Skeletal muscle satellite cell (primary cell): Measurements from ENCODE around the gene LBHD2.
A peak's percentile ranks its signal among the peaks of the same experiment; 100 is the strongest.

Experiments used
- H3K27me3 ChIP-seq: 2 replicates; pipeline ENCODE4 v1.7.0; 2013; ENCODE audit warnings: low read length; ENCODE audit not compliant: control insufficient read depth, insufficient read depth
- H3K36me3 ChIP-seq: 2 replicates; pipeline ENCODE4 v1.7.0; 2013; ENCODE audit warnings: mild to moderate bottlenecking, control low read depth, low read length; ENCODE audit not compliant: insufficient read depth
- H3K4me1 ChIP-seq: 2 replicates; pipeline ENCODE4 v1.7.0; 2013; ENCODE audit warnings: low read length; ENCODE audit not compliant: control insufficient read depth, insufficient read depth
- H3K4me2 ChIP-seq: 2 replicates; pipeline ENCODE4 v1.7.0; 2013; ENCODE audit warnings: mild to moderate bottlenecking, low read length
- H3K4me3 ChIP-seq: 2 replicates; pipeline ENCODE4 v1.7.0; 2013; ENCODE audit warnings: low read length
- H3K9ac ChIP-seq: 2 replicates; pipeline ENCODE4 v1.7.0; 2013; ENCODE audit warnings: mild to moderate bottlenecking, low read depth, low read length, moderate library complexity
- H3K9me3 ChIP-seq: replicated peaks from 2 replicates; pipeline ENCODE4 v1.7.0; 2013; ENCODE audit warnings: mild to moderate bottlenecking, control low read depth, low read length

LBHD2 gene

DNA sequence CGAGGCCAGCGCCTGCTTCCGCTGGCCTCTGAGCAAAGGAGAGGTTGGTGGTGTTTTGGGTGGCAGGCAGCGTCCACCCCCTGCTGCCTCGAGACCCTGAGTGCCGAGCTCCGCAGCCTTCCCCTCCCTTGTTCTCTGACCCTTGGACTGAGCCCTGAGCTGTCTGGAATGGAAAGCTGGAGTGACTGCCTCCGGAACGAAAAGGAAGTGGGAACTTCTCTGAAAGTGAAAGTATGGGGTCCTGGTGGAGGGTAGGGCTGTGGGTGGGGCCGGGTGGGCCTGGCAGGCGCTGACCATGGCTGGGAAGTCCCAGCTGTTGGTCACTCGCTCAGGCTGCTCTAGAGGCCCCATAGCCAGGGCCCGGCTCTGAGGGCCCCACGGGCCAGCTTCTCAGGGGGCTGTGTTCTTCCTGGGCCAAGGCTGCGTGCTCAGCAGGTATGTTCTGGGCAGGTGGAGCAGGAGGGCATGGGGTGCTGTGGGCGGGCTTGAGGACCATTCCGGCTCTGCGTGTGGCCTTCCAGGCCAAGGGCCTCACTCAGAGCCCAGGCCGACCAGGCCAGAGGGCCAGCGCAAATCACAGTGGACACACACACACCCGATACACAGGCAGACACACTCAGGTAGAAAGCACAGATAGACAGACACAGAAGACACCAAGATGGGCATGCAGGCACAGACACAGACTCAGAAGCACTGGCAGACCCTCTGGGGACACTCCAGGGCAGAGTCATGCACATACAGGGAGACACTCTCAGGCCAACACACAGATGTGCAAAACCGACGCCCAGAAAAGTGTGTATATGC lies 10.6 kb downstream of the LBHD2 start, which contains the start of gene EXOC3L4:
Gene EXOC3L4, plus strand, starts transcription at position 320 of the 804 bp plus-strand sequence. CDS start 5,495 bp downstream, outside the sequence.
- H3K36me3 ChIP-seq: no peaks in the 10 kb centered on the region
- no peaks in the 10 kb centered on the region for H3K9me3 ChIP-seq
- no peak within 1 kb of the TSS for H3K9ac ChIP-seq
- H3K4me1 ChIP-seq: peaks cover 14% of the 10 kb centered on the region
- peak within 1 kb of the TSS; percentile 42 for H3K4me2 ChIP-seq
- H3K27me3 ChIP-seq: peaks cover 40% of the 10 kb centered on the region
- no peak within 1 kb of the TSS for H3K4me3 ChIP-seq

DNA sequence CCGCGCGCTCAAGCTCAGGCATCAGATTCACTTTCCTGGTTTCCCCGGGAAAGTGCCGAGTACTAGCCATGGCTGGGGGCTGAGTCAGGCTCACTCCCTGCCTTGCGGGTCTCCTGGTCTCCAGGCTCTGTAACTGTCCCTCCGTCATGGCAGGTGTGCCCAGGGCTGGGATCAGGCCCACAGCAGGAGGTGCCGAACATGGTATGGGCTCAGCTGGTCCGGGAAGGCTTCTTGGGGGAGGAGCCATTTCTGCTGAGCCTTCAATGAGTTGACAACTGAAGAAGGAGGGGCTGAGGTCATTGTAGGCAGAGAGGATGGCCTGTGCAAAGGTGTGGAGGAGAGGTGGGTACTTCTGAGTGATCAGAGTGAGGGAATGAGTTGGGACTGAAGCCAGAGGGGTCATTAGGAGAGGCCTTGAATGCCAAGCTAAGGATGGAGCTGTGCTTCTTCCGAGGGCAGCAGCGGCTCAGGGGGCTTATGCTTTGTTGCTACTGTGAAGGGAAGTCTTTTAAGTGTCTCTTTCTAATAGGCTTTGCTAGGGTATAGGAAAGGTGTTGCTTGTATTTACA lies 11.3 kb downstream of the LBHD2 start:
- Histone ChIP-seq H3K36me3 (no peaks in the 10 kb centered on the region), H3K4me1 (peaks cover 14% of the 10 kb centered on the region), H3K9me3 (no peaks in the 10 kb centered on the region), H3K4me3 (no peak overlapping the region), H3K4me2 (peak overlapping the region; percentile 42), H3K27me3 (peaks cover 36% of the 10 kb centered on the region), H3K9ac (no peak overlapping the region)

DNA sequence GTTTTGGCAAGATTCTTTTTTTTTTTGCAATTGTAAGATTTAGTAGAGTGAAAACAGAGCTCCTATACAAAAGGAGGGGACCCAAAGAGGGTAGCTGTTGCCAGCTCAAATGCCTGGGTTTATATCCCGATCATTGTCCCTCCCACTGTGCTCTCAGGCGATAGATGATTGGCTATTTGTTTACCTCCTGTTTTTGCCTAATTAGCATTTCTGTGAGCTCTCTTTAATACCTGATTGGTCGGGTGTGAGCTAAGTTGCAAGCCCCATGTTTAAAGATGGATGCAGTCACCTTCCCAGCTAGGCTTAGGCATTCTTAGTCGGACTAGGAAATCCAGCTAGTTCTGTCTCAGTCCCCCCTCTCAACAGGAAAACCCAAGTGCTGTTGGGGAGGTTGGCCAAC lies 12.4 kb downstream of the LBHD2 start:
- H3K4me1 ChIP-seq: peaks cover 8% of the 10 kb centered on the region
- no peaks in the 10 kb centered on the region for H3K9me3 ChIP-seq
- H3K4me3 ChIP-seq: no peak overlapping the region
- peaks cover 27% of the 10 kb centered on the region for H3K27me3 ChIP-seq
- no peak overlapping the region for H3K9ac ChIP-seq
- no peak overlapping the region for H3K4me2 ChIP-seq
- no peaks in the 10 kb centered on the region for H3K36me3 ChIP-seq

DNA sequence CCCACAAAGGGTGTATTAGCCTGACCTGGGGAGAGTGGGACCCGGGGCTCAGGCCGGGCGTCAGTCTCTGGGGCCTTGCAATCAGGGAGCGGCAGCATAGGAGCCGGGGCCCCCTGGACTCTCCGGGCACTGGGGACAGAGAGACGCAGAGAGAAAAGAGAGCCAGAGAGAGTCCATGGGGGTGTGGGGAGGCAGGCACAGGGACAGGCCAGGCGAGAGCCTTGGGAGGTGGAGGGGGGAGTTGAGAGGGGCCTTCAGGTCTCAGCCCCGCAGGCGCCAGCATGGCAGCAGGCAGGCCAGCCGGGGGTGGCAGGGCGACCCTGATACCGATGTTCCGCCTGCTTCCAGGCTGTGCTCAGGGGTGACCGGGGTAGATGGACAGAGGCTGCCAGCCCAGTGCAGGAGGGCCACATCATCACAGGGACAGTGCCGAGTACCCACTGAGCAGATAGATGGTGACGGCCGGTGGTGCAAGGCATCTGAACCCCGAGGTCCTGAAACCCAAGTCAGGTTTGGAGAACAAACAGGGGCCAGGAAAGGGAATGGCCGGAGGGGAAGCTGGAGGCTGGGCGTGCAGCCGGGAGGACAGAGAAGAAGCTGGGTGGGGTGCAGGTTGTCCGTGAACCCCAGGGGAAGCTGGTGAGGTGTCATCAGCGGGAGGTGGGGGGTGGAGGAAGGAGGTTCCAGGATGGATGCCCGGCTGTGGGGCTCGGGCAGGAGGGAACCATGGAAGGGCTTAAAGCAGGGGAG lies 13.4 kb downstream of the LBHD2 start:
- Histone ChIP-seq H3K9ac (no peak overlapping the region), H3K4me3 (no peak overlapping the region), H3K36me3 (no peaks in the 10 kb centered on the region), H3K4me2 (no peak overlapping the region), H3K9me3 (no peaks in the 10 kb centered on the region), H3K27me3 (peaks cover 27% of the 10 kb centered on the region), H3K4me1 (peaks cover 8% of the 10 kb centered on the region)

DNA sequence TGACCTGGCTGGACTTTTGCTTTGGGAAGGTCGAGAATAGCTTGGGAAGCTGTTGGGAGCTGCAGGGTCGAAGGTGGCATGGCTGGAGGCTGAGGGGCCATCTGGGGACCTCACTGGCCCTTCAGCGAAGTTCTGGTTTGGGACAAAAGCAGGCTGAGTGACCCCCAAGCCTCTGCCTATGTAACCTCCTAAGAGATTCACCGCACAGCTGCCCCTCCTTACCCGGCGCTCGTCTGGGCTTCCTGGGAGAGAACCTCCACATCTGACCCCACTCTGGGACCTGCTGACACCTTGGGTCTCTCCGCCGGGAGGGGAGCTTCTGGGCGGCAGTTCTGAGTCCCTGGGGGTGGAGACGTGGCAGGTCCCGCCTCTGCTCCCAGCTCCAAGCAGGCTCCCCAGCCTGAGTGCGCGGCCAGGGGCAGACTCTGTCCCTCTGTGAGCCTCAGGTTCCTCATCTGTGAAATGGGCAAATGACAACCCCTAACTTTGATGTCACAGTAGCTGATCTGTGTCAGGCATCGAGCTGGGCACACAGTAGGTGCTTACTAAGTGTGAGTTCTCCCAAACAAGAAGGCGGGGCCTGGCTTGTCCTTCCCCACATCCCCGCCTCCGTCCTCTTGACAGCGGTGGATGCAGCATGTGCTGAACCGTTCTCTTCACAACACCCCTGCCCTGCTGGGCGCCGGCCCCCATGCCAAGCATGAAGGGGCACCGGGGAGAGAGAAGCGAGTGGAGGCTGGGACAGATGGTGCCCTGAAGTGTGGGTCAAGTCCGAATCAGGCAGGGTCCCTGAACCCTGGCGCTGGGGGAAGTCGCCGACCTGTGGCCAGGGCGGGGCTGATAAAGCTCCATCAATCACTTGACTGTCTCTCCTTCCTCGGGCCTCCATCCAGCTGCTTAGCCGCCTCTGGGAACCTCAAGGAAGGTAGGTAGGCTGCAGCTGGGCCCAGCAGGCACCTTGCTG lies 14.3 kb downstream of the LBHD2 start:
- H3K36me3 ChIP-seq: no peaks in the 10 kb centered on the region
- peaks cover 8% of the 10 kb centered on the region for H3K4me1 ChIP-seq
- H3K9ac ChIP-seq: no peak overlapping the region
- H3K27me3 ChIP-seq: peaks cover 27% of the 10 kb centered on the region
- no peak overlapping the region for H3K4me3 ChIP-seq
- H3K9me3 ChIP-seq: no peaks in the 10 kb centered on the region
- no peak overlapping the region for H3K4me2 ChIP-seq

DNA sequence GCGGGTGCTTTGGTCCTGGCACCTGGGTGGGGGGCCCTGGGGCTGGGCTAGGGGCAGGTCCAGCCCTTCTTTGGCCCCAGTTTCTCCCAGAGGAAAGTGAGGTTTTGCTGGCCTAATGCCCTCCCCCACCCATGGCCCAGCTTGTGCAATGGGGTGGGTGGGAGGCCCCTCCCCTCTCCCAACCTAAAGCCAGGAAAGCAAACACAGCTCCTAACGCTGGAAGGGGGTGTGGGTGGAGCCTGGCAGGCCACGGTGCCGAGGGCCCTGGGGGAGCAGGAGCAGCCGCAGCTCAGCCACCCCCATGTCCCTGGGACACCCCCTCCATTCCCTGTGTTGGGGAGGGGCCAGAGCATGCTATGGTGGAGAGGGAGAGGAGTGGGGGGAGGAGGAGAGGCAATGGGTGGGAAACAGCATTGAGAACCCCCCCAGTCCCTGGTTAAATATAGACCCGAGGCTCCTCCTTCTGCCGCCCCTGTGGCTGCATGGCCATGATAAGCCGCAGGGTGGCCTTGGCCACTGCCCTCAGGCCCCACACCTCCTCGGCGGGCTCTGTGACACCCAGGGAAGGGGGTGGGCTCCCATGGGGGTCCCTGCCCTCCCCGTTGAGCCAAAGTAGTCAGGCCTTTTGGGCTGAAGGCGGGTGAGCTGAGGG lies 15.2 kb downstream of the LBHD2 start:
- H3K9me3 ChIP-seq: no peaks in the 10 kb centered on the region
- H3K9ac ChIP-seq: no peak overlapping the region
- H3K36me3 ChIP-seq: no peaks in the 10 kb centered on the region
- peaks cover 34% of the 10 kb centered on the region for H3K27me3 ChIP-seq
- no peak overlapping the region for H3K4me2 ChIP-seq
- H3K4me3 ChIP-seq: no peak overlapping the region
- peaks cover 13% of the 10 kb centered on the region for H3K4me1 ChIP-seq

DNA sequence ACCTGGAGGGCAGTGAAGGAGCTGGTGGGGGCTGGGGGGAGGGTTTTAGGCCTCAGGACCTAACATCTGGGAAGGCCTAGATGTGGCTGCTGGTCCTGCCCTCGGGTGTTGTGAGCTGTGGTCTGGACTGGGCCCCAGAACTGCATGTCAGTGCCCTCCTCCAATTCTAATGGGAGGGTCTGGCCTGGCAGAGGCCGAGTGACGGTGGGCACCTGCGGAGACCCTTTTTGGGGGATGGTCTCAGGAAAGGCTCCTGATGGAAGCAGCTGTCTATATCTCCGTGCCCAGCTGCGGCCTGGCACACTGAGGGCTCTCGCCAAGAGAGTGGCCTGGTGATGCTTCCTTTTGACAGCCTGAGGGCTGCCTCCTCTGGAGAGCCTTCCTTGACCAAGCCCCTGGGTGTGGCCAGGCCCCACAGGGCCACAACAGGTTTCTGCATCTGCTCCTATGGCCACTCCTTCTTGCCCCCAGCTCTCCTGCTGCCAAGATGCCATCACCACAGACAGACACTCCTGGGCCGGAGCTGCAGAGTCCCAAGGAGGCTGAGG lies 15.8 kb downstream of the LBHD2 start:
- H3K36me3 ChIP-seq: no peaks in the 10 kb centered on the region
- no peak overlapping the region for H3K4me2 ChIP-seq
- no peak overlapping the region for H3K4me3 ChIP-seq
- peaks cover 39% of the 10 kb centered on the region for H3K27me3 ChIP-seq
- peaks cover 7% of the 10 kb centered on the region for H3K4me1 ChIP-seq
- H3K9me3 ChIP-seq: no peaks in the 10 kb centered on the region
- no peak overlapping the region for H3K9ac ChIP-seq

DNA sequence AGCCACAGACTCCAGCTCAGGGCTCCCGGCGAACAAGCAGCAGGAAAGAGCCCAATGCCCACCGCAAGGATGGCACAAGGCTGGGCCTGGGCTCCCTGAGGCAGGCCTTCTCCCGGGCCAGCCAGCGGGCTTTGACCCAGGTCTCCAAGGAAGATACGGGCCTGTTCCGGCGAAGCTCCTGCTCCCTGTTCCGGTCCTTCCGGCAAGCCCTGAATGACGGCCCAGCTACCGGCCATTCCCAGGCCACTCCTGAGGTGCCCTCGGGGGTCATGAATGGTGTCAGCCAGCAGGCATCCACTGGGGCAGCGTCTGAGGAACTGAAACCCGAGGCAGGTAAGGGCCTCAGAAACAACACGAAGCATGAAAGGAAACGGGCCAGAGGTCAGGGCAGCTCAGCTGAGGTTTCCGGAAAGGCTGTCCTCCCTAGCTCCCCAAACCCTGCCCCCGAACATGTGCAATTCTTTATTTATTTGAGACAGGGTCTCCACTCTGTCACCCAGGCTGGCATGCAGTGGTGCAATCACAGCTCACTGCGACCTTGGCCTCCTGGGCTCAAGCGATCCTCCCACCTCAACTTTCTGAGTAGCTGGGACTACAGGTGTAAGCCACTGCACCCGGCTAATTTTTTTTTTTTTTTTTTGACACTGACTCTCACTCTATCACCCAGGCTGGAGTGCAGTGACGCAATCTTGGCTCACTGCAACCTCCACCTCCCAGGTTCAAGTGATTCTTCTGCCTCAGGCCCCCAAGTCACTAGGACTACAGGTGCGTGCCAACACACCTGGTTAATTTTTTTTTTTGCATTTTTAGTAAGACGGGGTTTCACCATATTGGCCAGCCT lies 16.5 kb downstream of the LBHD2 start:
- H3K36me3 ChIP-seq: no peaks in the 10 kb centered on the region
- peaks cover 5% of the 10 kb centered on the region for H3K4me1 ChIP-seq
- no peak overlapping the region for H3K9ac ChIP-seq
- peaks cover 35% of the 10 kb centered on the region for H3K27me3 ChIP-seq
- H3K4me2 ChIP-seq: no peak overlapping the region
- H3K9me3 ChIP-seq: no peaks in the 10 kb centered on the region
- no peak overlapping the region for H3K4me3 ChIP-seq

DNA sequence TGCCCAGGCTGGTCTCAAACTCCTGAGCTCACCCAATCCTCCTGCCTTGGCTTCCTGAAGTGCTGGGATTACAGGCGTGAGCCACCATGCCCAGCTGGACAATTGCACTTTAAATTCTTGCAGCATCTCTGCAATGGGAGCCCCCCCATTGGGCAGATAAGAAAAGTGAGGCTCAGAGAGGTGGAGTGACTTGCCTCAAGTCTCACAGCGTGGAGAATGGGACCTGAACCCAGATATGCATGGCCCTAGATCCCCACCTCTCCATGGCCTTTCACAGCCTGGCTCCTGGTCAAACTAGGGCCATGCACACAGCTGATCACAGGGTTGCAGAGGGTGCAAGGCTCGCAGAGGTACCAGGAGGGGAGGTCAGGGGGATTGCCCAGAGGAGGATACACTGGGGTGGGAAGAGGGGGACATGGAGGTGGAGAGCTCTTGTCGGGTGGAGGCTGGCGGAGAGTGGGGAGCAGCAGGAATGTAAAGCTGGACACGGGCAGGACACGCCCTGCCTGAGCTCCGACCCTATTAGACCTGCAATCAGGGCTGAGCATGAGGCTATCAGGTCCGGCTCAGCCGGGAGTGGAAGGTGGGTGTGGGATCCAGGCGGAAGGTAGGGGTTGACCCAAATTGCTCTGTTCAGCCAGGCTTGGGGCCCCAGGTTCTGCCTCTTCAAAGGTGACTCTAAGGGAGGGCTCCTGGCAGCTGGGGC lies 17.4 kb downstream of the LBHD2 start:
- Histone ChIP-seq H3K4me3 (no peak overlapping the region), H3K36me3 (no peaks in the 10 kb centered on the region), H3K9me3 (no peaks in the 10 kb centered on the region), H3K4me1 (peaks cover 5% of the 10 kb centered on the region), H3K4me2 (no peak overlapping the region), H3K27me3 (peaks cover 38% of the 10 kb centered on the region), H3K9ac (no peak overlapping the region)
